ENCODE measurements around the gene PRKD1.

DNA sequence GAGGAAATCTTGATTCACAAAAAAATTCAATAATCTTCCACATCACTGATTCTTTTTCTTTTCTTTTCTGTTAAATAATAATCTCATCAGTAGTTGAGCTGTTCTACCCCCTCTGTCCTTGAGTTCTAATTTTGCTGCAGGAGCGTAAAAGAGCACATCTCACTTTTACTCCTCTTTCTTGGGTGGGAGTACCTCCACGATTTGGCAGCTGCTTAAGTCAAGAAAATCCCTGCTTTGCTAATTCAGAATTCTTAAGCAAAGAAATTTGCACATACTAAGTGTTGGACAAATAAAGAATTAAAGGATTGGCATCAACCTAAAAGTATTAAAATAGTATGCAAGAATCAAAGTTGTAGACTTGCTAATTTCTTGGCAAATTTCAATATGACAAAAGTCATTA lies 128.8 kb downstream of the PRKD1 start:
- TF ChIP-seq, protein P1, sequence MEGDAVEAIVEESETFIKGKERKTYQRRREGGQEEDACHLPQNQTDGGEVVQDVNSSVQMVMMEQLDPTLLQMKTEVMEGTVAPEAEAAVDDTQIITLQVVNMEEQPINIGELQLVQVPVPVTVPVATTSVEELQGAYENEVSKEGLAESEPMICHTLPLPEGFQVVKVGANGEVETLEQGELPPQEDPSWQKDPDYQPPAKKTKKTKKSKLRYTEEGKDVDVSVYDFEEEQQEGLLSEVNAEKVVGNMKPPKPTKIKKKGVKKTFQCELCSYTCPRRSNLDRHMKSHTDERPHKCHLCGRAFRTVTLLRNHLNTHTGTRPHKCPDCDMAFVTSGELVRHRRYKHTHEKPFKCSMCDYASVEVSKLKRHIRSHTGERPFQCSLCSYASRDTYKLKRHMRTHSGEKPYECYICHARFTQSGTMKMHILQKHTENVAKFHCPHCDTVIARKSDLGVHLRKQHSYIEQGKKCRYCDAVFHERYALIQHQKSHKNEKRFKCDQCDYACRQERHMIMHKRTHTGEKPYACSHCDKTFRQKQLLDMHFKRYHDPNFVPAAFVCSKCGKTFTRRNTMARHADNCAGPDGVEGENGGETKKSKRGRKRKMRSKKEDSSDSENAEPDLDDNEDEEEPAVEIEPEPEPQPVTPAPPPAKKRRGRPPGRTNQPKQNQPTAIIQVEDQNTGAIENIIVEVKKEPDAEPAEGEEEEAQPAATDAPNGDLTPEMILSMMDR (IDR thresholded peaks at IDR 0.05 in 8 of 11, conservative IDR thresholded peaks at IDR 0.05 in 3 of 11): no peak
- TF ChIP-seq POLR2A (IDR thresholded peaks at IDR 0.05): no peak

Data from spleen (tissue), 7 donors.